NAMALWA (cell line): ENCODE measurements around the gene CSMD2.

Experiments used
- DNase-seq: peaks from one replicate; pipeline ENCODE4 v3.0.0-alpha.2; 2015; ENCODE audit warnings: low spot score

Gene CSMD2

GRCh38 chr1:33818071-33818470 lies 347.0 kb downstream of the CSMD2 start:
- DNase-seq, result no peak

DNA sequence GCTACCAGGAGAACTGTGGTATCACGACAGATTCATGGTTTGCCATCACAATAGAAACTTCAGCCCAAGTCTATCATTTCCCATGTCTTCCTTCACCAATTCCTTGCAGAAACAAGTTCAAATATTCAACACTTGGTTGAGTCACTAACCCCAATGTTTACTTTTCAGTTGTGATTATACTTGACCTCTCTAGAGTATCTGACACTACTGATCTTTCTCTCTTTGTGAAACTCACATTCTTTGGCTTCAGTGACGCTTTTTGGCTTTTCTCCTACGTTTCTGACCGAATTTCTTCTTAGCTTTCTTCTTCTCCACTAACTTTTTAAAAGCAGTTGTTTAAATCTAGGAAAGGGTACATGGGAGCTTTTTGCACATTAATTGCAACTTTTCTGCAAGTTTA lies 350.0 kb downstream of the CSMD2 start:
- DNase-seq, result no peak

- no peak for DNase-seq
Measured at GRCh38 chr1:33814166-33814565, 350.9 kb downstream of the CSMD2 start.

- DNase-seq, result no peak
Measured at GRCh38 chr1:33810571-33810970, 354.5 kb downstream of the CSMD2 start.

- DNase-seq, result no peak
Measured at GRCh38 chr1:33805988-33806387, 359.0 kb downstream of the CSMD2 start.

DNA sequence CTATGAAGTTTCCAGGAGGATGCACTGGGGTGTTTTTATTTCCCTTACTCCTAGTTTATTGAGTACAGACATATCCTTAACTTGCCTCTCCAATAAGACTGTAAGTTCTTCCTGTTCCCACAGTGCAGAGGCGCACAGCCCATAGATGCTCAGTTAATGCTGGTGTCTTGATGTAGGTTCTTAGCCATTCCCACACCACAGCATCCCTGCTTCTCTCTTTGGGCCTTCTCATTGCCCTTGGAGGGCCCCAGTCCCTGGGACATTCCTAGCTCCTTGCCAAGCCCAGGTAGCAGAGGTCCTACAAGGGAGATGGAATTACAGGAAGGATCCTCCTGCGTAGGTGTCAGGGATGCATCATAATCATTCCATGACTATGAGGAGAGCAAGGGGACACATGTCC lies 362.8 kb downstream of the CSMD2 start:
- no peak for DNase-seq

- no peak for DNase-seq
Measured at GRCh38 chr1:33797849-33798248, 367.2 kb downstream of the CSMD2 start.

DNA sequence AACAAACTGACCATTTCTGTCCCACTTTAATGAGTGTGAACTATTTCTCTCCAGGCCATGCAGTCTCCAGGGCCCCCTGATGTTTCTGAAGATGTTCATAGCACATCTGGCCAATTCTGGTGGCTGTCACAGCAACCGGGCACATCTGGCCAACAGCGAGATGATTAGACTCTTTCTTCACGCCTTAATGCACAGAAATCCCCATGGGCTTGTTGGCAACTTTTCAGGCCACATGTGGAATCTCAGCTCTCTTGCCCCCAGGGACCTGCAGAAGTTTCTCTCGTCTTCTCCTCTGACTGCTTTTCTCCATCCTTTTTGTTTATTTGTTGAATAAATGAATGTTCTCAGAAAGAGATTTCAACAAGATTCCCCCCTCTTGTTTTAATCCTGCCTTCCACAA lies 372.4 kb downstream of the CSMD2 start:
- peak; percentile 3 for DNase-seq

GRCh38 chr1:33792216-33792615 lies 372.8 kb downstream of the CSMD2 start:
- DNase-seq, result no peak

- DNase-seq, result no peak
Measured at GRCh38 chr1:33791251-33791650, 373.8 kb downstream of the CSMD2 start.

DNA sequence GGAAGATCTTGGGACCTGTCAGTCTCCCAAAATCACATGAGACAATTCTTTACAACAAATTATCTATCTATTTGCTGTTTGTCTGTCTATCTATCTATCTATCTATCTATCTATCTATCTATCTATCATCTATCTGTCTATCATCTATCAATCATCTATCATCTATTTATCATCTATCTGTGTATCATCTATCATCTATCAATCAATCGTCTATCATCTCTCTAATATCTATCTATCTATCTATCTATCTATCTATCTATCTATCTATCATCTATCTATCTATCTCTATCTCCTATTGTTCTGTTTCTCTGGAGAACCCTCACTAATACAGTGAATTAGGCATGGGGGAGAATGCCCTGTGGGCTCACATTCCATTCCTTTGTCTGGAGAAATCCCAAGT lies 374.5 kb downstream of the CSMD2 start:
- DNase-seq, result no peak

GRCh38 chr1:33784876-33785275 lies 380.2 kb downstream of the CSMD2 start:
- DNase-seq, result no peak

- no peak for DNase-seq
Measured at GRCh38 chr1:33782776-33783175, 382.3 kb downstream of the CSMD2 start.

- no peak for DNase-seq
Measured at GRCh38 chr1:33781652-33782051, 383.4 kb downstream of the CSMD2 start.

- DNase-seq, result no peak
Measured at GRCh38 chr1:33777337-33777736, 387.7 kb downstream of the CSMD2 start.

DNA sequence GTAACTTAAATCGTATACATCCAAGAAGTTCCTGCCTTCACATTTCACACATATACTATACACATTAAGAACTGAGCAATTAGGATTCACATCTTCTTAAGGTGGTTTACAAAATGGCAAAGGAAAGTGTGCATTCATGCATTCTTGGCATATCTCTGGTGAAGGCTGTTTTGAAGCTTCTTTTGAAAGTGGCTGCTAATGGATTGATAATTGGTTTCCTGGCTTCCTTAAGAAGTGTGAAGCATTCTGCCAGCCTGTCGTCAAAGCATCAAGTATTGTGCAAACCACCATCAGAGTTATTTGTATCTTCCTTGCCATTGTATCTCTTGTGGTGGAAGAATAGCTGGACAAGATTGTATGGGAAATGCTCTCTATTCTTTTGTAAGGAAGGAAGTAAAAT lies 396.2 kb downstream of the CSMD2 start:
- no peak for DNase-seq

- no peak for DNase-seq
Measured at GRCh38 chr1:33768106-33768505, 396.9 kb downstream of the CSMD2 start.

- no peak for DNase-seq
Measured at GRCh38 chr1:33764149-33764548, 400.9 kb downstream of the CSMD2 start.

- no peak for DNase-seq
Measured at GRCh38 chr1:33763406-33763805, 401.6 kb downstream of the CSMD2 start.

DNA sequence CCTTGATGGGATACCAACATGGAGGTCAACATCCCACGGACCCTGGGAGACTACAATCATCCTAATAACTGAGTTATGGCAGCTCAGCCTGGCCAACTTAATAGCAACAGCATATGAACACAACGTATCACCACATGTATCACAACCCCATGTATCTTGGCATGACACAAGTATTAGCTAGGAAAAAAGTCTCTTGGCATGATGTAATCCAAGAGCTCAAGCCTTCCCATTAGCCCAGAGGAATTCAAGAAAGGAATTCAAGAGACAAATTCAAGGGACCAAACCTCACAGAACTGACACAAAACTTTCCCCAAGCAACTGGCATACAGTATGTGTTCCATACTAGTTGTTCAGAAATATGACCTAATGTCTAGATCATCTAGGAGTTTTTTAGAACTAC lies 402.1 kb downstream of the CSMD2 start:
- no peak for DNase-seq

DNA sequence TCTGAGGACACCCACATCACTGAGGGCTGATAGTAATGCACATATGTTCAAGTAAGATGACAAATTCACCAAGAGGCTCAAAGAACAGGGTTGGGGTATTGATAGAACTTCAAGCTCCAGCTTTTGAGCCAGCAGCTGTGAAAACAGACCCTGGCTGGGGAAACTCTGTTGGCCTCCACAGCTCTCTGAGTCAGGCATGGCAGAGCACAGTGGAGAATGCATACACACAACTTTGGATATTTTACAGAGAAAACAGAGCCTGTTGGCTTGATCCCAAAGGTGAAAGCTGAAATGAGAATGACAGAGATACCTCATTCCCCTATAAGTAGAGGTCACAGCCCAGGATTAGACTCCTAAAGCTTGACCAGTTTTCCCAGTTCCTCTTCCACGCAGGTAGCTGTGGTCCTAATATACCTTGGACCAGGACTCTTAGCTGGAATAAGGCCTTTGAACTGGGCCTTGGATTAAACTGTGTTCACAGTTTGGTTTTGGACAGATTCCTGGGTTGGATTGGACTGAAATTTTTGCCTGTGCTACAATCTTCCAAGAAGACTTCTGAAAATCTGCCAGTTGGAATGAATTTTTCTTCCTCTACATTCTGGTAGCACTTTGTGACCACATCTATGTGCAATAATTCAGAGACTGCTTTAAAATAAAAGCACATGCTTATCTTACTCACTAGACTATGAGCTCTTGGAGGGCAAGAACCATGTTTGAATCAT lies 402.8 kb downstream of the CSMD2 start:
- no peak for DNase-seq

DNA sequence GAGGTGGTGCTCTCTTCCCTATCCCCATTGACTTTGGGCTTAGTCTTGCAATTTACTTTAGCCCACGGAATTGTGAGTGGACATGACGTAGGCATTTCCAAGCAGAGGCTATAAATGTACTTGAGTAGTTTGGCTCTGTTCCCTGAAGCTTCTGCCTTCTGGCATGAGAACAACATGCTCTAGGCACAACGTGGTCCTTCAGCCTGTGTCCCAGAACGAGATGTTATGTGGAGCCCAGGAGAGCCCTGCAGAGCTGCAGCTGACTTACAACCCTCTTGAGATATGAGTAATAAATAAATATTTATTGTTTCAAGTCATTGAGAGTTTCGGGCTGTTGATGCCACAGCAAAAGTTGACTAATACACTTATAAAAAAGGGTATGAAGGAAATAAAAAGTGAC lies 406.3 kb downstream of the CSMD2 start:
- DNase-seq, result no peak

GRCh38 chr1:33753087-33753856 lies 411.8 kb downstream of the CSMD2 start:
- no peak for DNase-seq

- no peak for DNase-seq
Measured at GRCh38 chr1:33745942-33746341, 419.1 kb downstream of the CSMD2 start.
